Uterus (tissue), 2 donors: ENCODE results near the gene SLC25A29.

ENCODE experiments used
- POLR2A ChIP-seq, 2 donors: fragments of 450-650 bp; IDR thresholded peaks; one replicate each; pipeline ENCODE4 v1.6.1; 2016; ENCODE audit warnings: antibody characterized with exemption in 2 of 2, mild to moderate bottlenecking in 1 of 2, moderate library complexity in 1 of 2
- TF ChIP-seq, protein P1 (sequence below), 4 experiments: fragments of 200-600 bp in 2 of 4; fragments of 450-650 bp in 2 of 4; sonication (generic) in 2 of 4; IDR thresholded peaks; one replicate each; pipeline ENCODE4 v1.5.1; 2016 to 2019; ENCODE audit warnings: antibody characterized with exemption in 4 of 4, mild to moderate bottlenecking in 2 of 4, moderate library complexity in 1 of 4

DNA sequence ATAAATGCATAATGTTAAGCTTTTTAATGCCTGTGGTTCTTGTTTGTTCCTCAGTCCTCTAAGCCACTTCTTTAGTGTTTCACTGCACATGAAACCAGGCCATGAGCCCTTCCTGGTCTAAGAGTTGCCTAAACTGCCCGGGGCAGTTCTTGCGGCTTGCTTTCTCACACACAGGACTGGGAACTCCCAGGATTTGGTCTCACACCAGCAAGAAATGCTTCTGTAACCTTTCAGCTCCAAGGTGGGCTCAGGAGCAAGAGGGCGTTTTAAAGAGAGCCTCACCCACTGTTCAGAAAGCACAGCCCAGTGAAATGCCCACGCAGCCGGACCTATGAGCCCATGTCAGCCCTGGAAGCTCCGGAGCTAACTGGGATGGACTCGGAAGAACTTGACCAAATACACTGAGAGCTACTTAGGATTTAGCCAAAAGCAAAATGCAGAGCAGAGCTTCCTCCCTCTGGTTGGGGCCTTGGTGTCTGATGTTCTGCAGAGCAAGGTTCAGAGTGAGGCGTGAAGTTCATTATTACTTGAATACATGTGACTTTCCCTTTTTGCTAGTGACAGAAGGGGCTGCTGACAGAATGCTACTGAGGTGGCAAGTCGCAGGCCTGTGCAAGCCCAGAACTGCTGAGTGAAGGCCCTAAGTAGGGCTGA, 23.4 kb downstream of the SLC25A29 start:
- TF ChIP-seq, protein P1, sequence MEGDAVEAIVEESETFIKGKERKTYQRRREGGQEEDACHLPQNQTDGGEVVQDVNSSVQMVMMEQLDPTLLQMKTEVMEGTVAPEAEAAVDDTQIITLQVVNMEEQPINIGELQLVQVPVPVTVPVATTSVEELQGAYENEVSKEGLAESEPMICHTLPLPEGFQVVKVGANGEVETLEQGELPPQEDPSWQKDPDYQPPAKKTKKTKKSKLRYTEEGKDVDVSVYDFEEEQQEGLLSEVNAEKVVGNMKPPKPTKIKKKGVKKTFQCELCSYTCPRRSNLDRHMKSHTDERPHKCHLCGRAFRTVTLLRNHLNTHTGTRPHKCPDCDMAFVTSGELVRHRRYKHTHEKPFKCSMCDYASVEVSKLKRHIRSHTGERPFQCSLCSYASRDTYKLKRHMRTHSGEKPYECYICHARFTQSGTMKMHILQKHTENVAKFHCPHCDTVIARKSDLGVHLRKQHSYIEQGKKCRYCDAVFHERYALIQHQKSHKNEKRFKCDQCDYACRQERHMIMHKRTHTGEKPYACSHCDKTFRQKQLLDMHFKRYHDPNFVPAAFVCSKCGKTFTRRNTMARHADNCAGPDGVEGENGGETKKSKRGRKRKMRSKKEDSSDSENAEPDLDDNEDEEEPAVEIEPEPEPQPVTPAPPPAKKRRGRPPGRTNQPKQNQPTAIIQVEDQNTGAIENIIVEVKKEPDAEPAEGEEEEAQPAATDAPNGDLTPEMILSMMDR (IDR thresholded peaks at IDR 0.05), result no peak
- TF ChIP-seq POLR2A (IDR thresholded peaks at IDR 0.05), result no peak
